SK-N-MC (cell line): ENCODE results near the gene IRF6.

Experiments
- EZH2 ChIP-seq: fragments of 200-600 bp; sonication (generic); IDR thresholded peaks from one replicate; pipeline ENCODE4 v1.6.1; 2017; ENCODE audit warnings: antibody characterized with exemption
- POLR2AphosphoS5 ChIP-seq: IDR thresholded peaks from 2 replicates; pipeline ENCODE4 v1.6.1; 2012; ENCODE audit warnings: mild to moderate bottlenecking, low read depth, low read length, borderline replicate concordance

- TF ChIP-seq EZH2 = no peak
- TF ChIP-seq POLR2AphosphoS5 = no peak
Observed at GRCh38 chr1:209813902-209814301, 8.0 kb upstream of the IRF6 start.
